Mesodermal cell (in vitro differentiated cells): ENCODE results near the gene CFAP100.

ENCODE experiments used
- H3K27ac ChIP-seq: 2 replicates; pipeline ENCODE4 v1.7.0; 2013; ENCODE audit warnings: mild to moderate bottlenecking, low read depth, low read length, moderate library complexity; ENCODE audit not compliant: severe bottlenecking
- H3K36me3 ChIP-seq: 2 replicates; pipeline ENCODE4 v1.7.1; 2013; ENCODE audit warnings: mild to moderate bottlenecking, low read length, moderate library complexity; ENCODE audit not compliant: control insufficient read depth, insufficient read depth
- H3K4me1 ChIP-seq: one replicate; pipeline ENCODE4 v1.7.1; 2013; ENCODE audit warnings: mild to moderate bottlenecking, low read length; ENCODE audit not compliant: insufficient read depth, control insufficient read depth, poor library complexity, severe bottlenecking
- H3K4me3 ChIP-seq: 2 replicates; pipeline ENCODE4 v1.7.0; 2013; ENCODE audit warnings: low read length, control low read depth, mild to moderate bottlenecking; ENCODE audit not compliant: insufficient read depth, poor library complexity, severe bottlenecking; ENCODE audit errors: extremely low read depth
- H3K9me3 ChIP-seq: 2 replicates; pipeline ENCODE4 v1.7.1; 2013; ENCODE audit warnings: mild to moderate bottlenecking, low read length, moderate library complexity; ENCODE audit not compliant: control insufficient read depth
- WGBS, 2 experiments: methylation state at CpG; one replicate each; pipeline ENCODE4 v1.1.5; 2013; ENCODE audit warnings: missing lambda C conversion rate in 2 of 2; ENCODE audit not compliant: insufficient coverage in 2 of 2; 5-methylcytosine and 5-hydroxymethylcytosine counted together

The CFAP100 gene

GRCh38 chr3:126459111-126459762 is 64.5 kb downstream of the CFAP100 start:
- Histone ChIP-seq H3K27ac (no peak overlapping the region), H3K9me3 (no peaks in the 10 kb centered on the region), H3K4me1 (no peaks in the 10 kb centered on the region), H3K36me3 (peaks cover 92% of the 10 kb centered on the region), H3K4me3 (no peak overlapping the region)
- WGBS, 2 experiments, result 96 to 100% methylated on average over 5 to 6 of the region's 7 CpGs

GRCh38 chr3:126459763-126460127 is 65.0 kb downstream of the CFAP100 start:
- no peak overlapping the region for H3K27ac ChIP-seq
- 94 to 99% methylated on average over 9 of the region's 9 CpGs for WGBS, 2 experiments
- no peak overlapping the region for H3K4me3 ChIP-seq
- H3K36me3 ChIP-seq, result peaks cover 92% of the 10 kb centered on the region
- H3K9me3 ChIP-seq, result no peaks in the 10 kb centered on the region
- H3K4me1 ChIP-seq, result no peaks in the 10 kb centered on the region

GRCh38 chr3:126460381-126460780 is 65.7 kb downstream of the CFAP100 start:
- Histone ChIP-seq H3K9me3 (no peaks in the 10 kb centered on the region), H3K4me1 (no peaks in the 10 kb centered on the region), H3K27ac (no peak overlapping the region), H3K4me3 (no peak overlapping the region), H3K36me3 (peaks cover 92% of the 10 kb centered on the region)
- 90 to 92% methylated on average over 7 of the region's 7 CpGs for WGBS, 2 experiments

GRCh38 chr3:126461450-126462070 is 66.9 kb downstream of the CFAP100 start:
- H3K4me1 ChIP-seq, result no peaks in the 10 kb centered on the region
- peaks cover 95% of the 10 kb centered on the region for H3K36me3 ChIP-seq
- H3K4me3 ChIP-seq, result no peak overlapping the region
- no peak overlapping the region for H3K27ac ChIP-seq
- WGBS, 2 experiments, result 95 to 96% methylated on average over 15 to 16 of the region's 17 CpGs
- H3K9me3 ChIP-seq, result no peaks in the 10 kb centered on the region

GRCh38 chr3:126463521-126463920 is 68.8 kb downstream of the CFAP100 start:
- Histone ChIP-seq H3K4me1 (no peaks in the 10 kb centered on the region), H3K9me3 (no peaks in the 10 kb centered on the region), H3K4me3 (no peak overlapping the region), H3K36me3 (peaks cover 97% of the 10 kb centered on the region), H3K27ac (no peak overlapping the region)
- 90 to 100% methylated on average over 1 of the region's 2 CpGs for WGBS, 2 experiments

GRCh38 chr3:126464093-126464492 is 69.4 kb downstream of the CFAP100 start:
- H3K9me3 ChIP-seq, result no peaks in the 10 kb centered on the region
- WGBS, 2 experiments, result 97 to 100% methylated on average over 2 to 4 of the region's 4 CpGs
- no peak overlapping the region for H3K4me3 ChIP-seq
- peaks cover 97% of the 10 kb centered on the region for H3K36me3 ChIP-seq
- no peak overlapping the region for H3K27ac ChIP-seq
- no peaks in the 10 kb centered on the region for H3K4me1 ChIP-seq

GRCh38 chr3:126464494-126464893 is 69.8 kb downstream of the CFAP100 start:
- WGBS, 2 experiments, result 75 to 95% methylated on average over 2 to 3 of the region's 4 CpGs
- Histone ChIP-seq H3K36me3 (peaks cover 97% of the 10 kb centered on the region), H3K4me3 (no peak overlapping the region), H3K4me1 (no peaks in the 10 kb centered on the region), H3K9me3 (no peaks in the 10 kb centered on the region), H3K27ac (no peak overlapping the region)

- Histone ChIP-seq H3K4me3 (no peak overlapping the region), H3K9me3 (no peaks in the 10 kb centered on the region), H3K4me1 (no peaks in the 10 kb centered on the region), H3K27ac (no peak overlapping the region), H3K36me3 (peaks cover 97% of the 10 kb centered on the region)
- 98 to 99% methylated on average over 9 to 11 of the region's 11 CpGs for WGBS, 2 experiments
Observed at GRCh38 chr3:126464997-126465396, 70.3 kb downstream of the CFAP100 start.

GRCh38 chr3:126465928-126466544 is 71.3 kb downstream of the CFAP100 start:
- no peaks in the 10 kb centered on the region for H3K9me3 ChIP-seq
- 94 to 96% methylated on average over 14 to 15 of the region's 16 CpGs for WGBS, 2 experiments
- H3K36me3 ChIP-seq, result peaks cover 99% of the 10 kb centered on the region
- no peak overlapping the region for H3K27ac ChIP-seq
- H3K4me3 ChIP-seq, result no peak overlapping the region
- no peaks in the 10 kb centered on the region for H3K4me1 ChIP-seq

- Histone ChIP-seq H3K27ac (no peak overlapping the region), H3K4me1 (peaks cover 1% of the 10 kb centered on the region), H3K9me3 (no peaks in the 10 kb centered on the region), H3K4me3 (no peak overlapping the region), H3K36me3 (peaks cover 94% of the 10 kb centered on the region)
- 89 to 94% methylated on average over 13 to 16 of the region's 19 CpGs for WGBS, 2 experiments
Observed at GRCh38 chr3:126466886-126467610, 72.3 kb downstream of the CFAP100 start.
